HG02938 (cell line): ENCODE data around the gene DPY30.

Experiments used
- ATAC-seq: cut with Tn5 transposase; IDR thresholded peaks from one replicate; pipeline ENCODE4 v1.9.1; 2021; ENCODE audit warnings: mild to moderate bottlenecking, moderate library complexity; ENCODE audit not compliant: unreplicated experiment

DPY30 gene

GRCh38 chr2:32010280-32010669 lies 29.3 kb downstream of the DPY30 start:
- ATAC-seq: peak; percentile 40

- peak; percentile 20 for ATAC-seq
Observed at GRCh38 chr2:32009516-32010256, 29.9 kb downstream of the DPY30 start.

DNA sequence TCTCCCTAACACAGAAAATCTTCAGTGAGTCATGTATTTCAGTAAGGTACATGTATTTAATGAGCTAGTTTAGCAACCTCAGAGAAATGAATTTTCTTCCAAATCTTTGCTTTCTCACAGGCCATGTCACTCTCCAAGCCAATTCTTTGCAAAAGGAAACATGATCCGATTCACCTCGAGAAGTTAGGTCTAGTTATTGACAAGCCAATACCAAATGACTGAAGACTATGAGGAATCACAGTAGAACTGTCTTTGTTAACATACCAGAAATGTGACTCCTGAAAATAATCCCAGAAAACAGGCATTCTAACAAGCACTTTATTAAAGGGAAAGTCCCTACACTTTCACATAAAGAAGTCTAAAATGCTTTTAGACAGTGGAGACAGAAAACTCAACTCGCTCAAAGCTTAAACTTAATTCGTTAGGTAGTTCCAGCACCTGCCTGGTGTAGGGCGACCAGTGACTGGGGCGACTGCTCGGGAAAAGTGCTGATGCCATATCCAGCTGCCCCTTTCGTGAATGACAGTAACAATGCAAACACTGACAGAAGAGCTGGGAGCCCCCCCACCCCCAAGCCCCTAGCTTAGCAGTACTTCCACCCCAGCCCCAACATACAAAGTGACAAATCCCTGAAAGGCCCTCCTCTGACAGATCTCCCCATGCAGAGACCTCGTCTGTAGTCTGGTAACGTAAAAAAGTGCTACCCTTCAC lies 30.6 kb downstream of the DPY30 start:
- peak; percentile 0 for ATAC-seq

DNA sequence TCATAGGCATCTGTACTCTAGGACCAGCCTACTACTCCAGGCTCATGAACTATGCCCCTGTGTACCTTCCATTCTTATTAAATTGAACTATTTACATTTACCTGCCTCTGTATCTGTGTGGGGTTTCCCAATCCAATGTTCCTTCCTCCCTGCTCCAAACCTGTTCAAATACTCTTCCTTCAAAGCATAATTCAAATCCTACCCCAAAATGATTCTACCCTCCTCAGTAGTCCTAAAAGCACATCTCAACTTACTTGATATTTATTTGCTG lies 32.5 kb downstream of the DPY30 start:
- no peak for ATAC-seq

- no peak for ATAC-seq
Observed at GRCh38 chr2:32005371-32005976, 34.1 kb downstream of the DPY30 start.

DNA sequence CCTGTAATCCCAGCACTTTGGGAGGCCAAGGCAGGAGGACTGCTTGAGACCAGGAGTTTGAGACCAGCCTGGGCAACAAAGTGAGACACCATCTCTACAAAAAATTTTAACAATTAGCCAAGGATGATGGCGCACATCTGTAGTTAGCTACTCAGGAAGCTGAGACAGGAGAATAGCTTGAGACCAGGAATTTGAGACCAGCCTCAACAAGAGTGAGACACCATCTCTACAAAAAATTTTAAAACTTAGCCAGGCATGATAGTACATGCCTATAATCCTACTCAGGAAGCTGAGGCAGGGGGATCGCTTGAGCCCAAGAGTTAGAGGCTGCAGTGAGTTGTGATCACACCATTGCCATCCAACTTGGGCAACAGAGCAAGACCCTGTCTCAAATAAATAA lies 35.8 kb downstream of the DPY30 start:
- no peak for ATAC-seq

GRCh38 chr2:32002406-32002805 lies 37.2 kb downstream of the DPY30 start:
- ATAC-seq: no peak

DNA sequence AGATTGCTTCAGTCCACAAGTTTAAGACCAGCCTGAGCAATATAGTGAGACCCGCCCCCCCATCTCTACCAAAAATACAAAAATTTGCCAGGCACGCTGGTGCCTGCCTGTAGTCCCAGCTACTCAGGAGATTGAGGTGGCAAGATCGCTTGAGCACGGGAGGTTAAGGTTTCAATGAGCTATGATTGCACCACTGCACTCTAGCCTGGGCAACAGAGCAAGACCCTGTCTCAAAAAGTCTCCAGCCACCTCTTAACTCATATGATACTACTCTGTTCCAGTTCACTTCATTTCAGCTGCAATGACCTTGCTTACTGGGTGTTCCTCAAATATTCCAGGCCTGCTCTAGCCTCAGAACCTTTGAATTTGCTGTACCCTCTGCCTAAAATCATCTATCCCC lies 40.2 kb downstream of the DPY30 start:
- no peak for ATAC-seq

DNA sequence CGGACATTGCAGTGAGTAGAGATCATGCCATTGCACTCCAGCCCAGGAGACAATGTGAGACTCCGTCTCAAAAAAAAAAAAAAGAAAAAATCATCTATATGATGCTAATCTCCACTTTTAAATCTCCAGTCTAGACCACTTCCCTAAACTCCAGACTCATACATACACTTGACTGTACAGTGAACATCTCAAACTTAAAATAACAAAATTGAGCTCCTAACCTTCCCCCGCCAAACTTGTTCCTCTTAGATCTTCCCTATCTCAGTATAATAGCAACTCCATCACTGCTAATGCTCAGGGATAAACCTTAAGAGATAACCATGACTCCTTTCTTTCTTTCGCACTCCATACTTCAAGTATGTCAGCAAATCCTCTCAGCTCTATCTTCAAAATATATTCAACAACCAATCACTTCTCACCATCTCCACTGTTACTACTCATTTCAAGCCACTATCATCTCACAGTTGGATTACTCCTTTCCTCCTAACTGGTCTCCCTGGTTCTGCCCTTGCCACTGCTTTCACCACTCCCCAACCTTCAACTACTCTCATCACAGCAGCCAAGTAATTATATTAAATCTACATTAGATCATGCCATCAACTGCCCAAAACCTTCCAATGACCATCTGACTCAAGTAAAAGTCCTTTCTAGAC lies 40.7 kb downstream of the DPY30 start:
- ATAC-seq: no peak

GRCh38 chr2:31997653-31998052 lies 42.0 kb downstream of the DPY30 start:
- ATAC-seq: no peak

- no peak for ATAC-seq
Observed at GRCh38 chr2:31996571-31997150, 42.9 kb downstream of the DPY30 start.

DNA sequence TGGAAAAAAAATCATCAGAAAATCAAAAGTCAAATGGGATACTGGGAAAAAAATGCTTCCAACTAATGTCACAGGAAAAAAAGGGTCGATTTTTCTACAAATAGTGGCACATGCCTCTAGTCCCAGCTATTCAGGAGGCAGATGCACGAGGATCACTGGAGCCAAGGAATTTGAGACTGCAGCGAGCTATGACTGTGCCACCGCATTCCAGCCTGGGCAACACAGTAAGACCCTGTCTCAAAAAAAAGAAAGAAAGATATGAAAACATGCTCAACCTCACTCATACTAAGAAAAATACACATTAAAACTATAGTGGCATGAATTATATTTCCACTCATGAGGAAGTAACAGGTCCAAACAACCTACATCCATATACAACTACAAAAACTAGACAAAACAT lies 46.7 kb downstream of the DPY30 start:
- no peak for ATAC-seq

DNA sequence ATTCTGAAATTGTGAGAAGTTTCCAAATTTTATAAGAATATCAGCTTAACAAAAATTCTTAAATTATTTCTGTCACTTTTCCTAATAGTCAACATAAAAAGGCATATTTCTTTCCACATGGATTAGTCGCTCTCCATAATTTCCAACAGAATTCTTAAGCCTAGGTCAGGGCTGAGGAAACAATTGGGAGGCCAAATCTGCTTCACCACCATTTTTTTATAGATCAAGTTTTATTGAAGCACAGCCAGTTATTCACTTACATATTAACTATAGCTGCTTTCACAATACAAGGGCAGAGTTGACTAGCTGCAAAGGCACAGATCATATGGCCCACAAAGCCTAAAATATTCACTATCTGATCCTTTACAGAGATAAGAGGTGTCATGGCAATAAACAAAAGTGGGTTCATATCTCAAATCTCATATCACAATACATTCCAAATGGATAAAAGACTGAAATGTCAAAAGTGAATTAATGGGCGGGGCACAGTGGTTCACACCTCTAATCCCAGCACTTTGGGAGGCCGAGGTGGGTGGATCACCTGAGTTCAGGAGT lies 47.5 kb downstream of the DPY30 start:
- no peak for ATAC-seq

DNA sequence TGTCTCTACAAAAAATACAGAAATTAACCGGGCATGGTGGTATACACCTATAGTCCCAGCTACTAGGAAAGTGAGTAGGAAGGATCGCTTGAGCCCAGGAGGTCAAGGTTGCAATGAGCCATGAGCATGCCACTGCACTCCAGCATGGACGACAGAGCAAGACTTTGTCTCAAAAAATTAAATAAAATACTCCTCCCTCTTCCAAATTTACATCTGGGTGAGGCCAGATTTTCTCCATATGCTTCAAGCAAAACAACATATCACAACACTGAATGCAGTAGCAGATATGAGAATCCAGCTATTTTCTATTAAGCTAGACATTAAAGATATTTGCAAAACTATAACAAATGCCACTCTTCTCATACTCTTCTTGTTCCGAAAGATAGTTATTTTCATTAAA lies 49.7 kb downstream of the DPY30 start:
- no peak for ATAC-seq

- no peak for ATAC-seq
Observed at GRCh38 chr2:31987454-31988220, 52.0 kb downstream of the DPY30 start.

- ATAC-seq: no peak
Observed at GRCh38 chr2:31986906-31987305, 52.7 kb downstream of the DPY30 start.

DNA sequence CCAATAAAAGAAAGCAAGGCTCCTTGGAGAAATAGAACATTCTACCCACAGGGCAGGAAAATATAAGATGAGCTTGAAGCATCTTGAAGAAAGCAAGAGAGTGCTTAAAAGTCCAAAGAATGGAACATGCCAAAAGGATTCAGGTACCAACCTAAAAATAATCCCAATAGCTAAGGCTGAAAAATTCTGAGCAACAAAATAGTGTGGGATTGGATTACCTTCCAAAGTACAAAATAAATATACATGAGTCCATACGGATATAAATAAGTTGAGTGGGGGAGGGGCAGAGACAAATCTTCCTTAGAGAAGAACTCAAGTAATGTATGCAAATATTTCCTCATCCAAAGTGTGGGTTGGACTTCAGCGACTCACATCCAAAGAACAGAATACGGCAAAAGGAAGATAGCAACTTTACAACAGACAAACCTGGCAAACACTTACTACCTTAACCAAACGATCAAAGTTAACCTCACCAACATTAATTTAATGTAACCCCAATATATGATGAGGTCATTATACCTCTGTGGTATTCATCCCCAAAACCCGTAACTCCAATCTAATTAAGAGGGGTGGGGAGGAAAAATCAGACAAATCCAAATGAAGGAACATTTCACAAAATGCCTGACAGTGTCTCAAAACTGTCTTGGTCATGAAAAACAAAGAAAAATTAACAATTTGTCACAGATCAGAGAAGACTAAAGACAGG lies 55.7 kb downstream of the DPY30 start:
- no peak for ATAC-seq

GRCh38 chr2:31980674-31981356 lies 58.8 kb downstream of the DPY30 start:
- peak; percentile 100 for ATAC-seq

GRCh38 chr2:31979956-31980355 lies 59.6 kb downstream of the DPY30 start:
- ATAC-seq: no peak
